HCT116 (cell line): Measurements from ENCODE around the gene RBM47. TPM values are rescaled to one million over a fixed set of nuclear protein-coding genes. Genes with fewer than 3 reads are reported as not detected.

ENCODE experiments used
- ATAC-seq: fragments of 200-7000 bp; cut with Tn5 transposase; 2 replicates; pipeline ENCODE4 v1.9.1; 2020; ENCODE audit warnings: mild to moderate bottlenecking, moderate library complexity
- BruUV-seq: library from RNA; stranded (reverse); fragments of 400-500 nt; replicated peaks from 2 replicates; lab custom pipeline; 2021; lab: Mats Ljungman, UMichigan
- CTCF ChIA-PET: fragments of 300-600 bp; sonication (Branson Sonifier 250); formaldehyde crosslinking; loops from one replicate; lab custom pipeline; 2021; ENCODE audit warnings: antibody characterized with exemption; lab: Charles Lee
- POLR2A ChIA-PET: fragments of 300-600, 350-600 bp; sonication (Branson Sonifier 250); formaldehyde crosslinking; loops from one replicate; lab custom pipeline; 2021; ENCODE audit warnings: antibody characterized with exemption; lab: Charles Lee
- RAD21 ChIA-PET, 2 experiments: fragments of 300-600 bp; sonication (Branson Sonifier 250); formaldehyde crosslinking; loops; one replicate each; lab custom pipeline; 2023; ENCODE audit warnings: low total read pairs in 2 of 2; ENCODE audit not compliant: uncharacterized antibody in 2 of 2, unreplicated experiment in 2 of 2, low non-redundant PET in 1 of 2; lab: Charles Lee
- DNase-seq: peaks from one replicate; pipeline ENCODE4 v3.0.0-alpha.2; 2010; ENCODE audit warnings: low read depth, low spot score
- H2AFZ ChIP-seq: fragments of 200-600 bp; shearing (Covaris generic), sonication (generic); 2 replicates; pipeline ENCODE4 v1.6.1; 2017; ENCODE audit warnings: low read depth, mixed run types, mixed read lengths, antibody characterized with exemption, low read length; ENCODE audit not compliant: poor library complexity, severe bottlenecking
- H3K27ac ChIP-seq: 2 replicates; pipeline ENCODE4 v1.5.1; 2012; ENCODE audit warnings: low read depth, low read length
- H3K27me3 ChIP-seq: fragments of 200-600 bp; sonication (generic); 2 replicates; pipeline ENCODE4 v1.6.1; 2016; ENCODE audit warnings: mixed run types, low read length, mixed read lengths; ENCODE audit not compliant: insufficient read depth
- H3K36me3 ChIP-seq, 2 experiments: fragments of 200-500 bp in 1 of 2; fragments of 200-600 bp in 1 of 2; sonication (Bioruptor generic) in 1 of 2; sonication (generic) in 1 of 2; 2 replicates each; pipeline versions ENCODE4 v1.5.1 to v1.6.1; 2014 to 2016; ENCODE audit warnings: low read length in 2 of 2, inconsistent platforms in 1 of 2, mixed read lengths in 1 of 2, mixed run types in 1 of 2; ENCODE audit not compliant: insufficient read depth in 2 of 2, control insufficient read depth in 1 of 2
- H3K4me1 ChIP-seq, 2 experiments: fragments of 200-600 bp in 1 of 2; sonication (generic) in 1 of 2; 2 replicates each; pipeline versions ENCODE4 v1.5.1 to v1.6.1; 2012 to 2017; ENCODE audit warnings: low read length in 2 of 2, inconsistent platforms in 1 of 2, mild to moderate bottlenecking in 1 of 2, mixed read lengths in 1 of 2, mixed run types in 1 of 2, moderate library complexity in 1 of 2; ENCODE audit not compliant: insufficient read depth in 2 of 2, control insufficient read depth in 1 of 2
- H3K4me2 ChIP-seq: fragments of 200-600 bp; sonication (generic); 2 replicates; pipeline ENCODE4 v1.6.1; 2017; ENCODE audit warnings: mixed run types, low read length, mixed read lengths
- H3K4me3 ChIP-seq, 2 experiments: fragments of 200-600 bp in 1 of 2; sonication (generic) in 1 of 2; replicated peaks in 1 of 2; 2 replicates each; pipeline ENCODE4 v1.5.1; 2011 to 2016; ENCODE audit warnings: low read length in 2 of 2, control low read depth in 1 of 2, low read depth in 1 of 2, mild to moderate bottlenecking in 1 of 2, mixed read lengths in 1 of 2, mixed run types in 1 of 2
- H3K79me2 ChIP-seq: fragments of 200-600 bp; sonication (generic); 2 replicates; pipeline ENCODE4 v1.6.1; 2017; ENCODE audit warnings: mild to moderate bottlenecking, mixed run types, low read length, moderate library complexity, mixed read lengths; ENCODE audit not compliant: insufficient read depth
- H3K9ac ChIP-seq: fragments of 200-600 bp; sonication (generic); 2 replicates; pipeline ENCODE4 v1.6.1; 2016; ENCODE audit warnings: low read length, mixed read lengths
- H3K9me2 ChIP-seq: fragments of 200-600 bp; sonication (generic), shearing (Covaris generic); 2 replicates; pipeline ENCODE4 v1.6.1; 2017; ENCODE audit warnings: mixed run types, mild to moderate bottlenecking, moderate library complexity; ENCODE audit not compliant: insufficient read depth
- H3K9me3 ChIP-seq, 2 experiments: fragments of 200-500 bp in 1 of 2; fragments of 200-600 bp in 1 of 2; sonication (Bioruptor generic) in 1 of 2; sonication (generic) in 1 of 2; 2 replicates each; pipeline ENCODE4 v1.6.1; 2014 to 2017; ENCODE audit warnings: low read length in 2 of 2, mixed read lengths in 2 of 2, inconsistent platforms in 1 of 2, low read depth in 1 of 2, mild to moderate bottlenecking in 1 of 2, mixed run types in 1 of 2, moderate library complexity in 1 of 2; ENCODE audit not compliant: control insufficient read depth in 1 of 2, insufficient read depth in 1 of 2
- H4K20me1 ChIP-seq: fragments of 200-600 bp; sonication (generic), shearing (Covaris generic); 2 replicates; pipeline ENCODE4 v1.6.1; 2017; ENCODE audit warnings: mixed run types, mild to moderate bottlenecking, moderate library complexity; ENCODE audit not compliant: insufficient read depth
- ATF3 ChIP-seq: IDR thresholded peaks from 2 replicates; pipeline ENCODE4 v1.6.1; 2012
- CBX3 ChIP-seq: IDR thresholded peaks from 2 replicates; pipeline ENCODE4 v1.6.1; 2012; ENCODE audit warnings: low read depth
- CTCF ChIP-seq, 3 experiments: fragments of 200-600 bp in 1 of 3; sonication (generic) in 1 of 3; IDR thresholded peaks in 2 of 3; conservative IDR thresholded peaks in 1 of 3; 2 replicates each; pipeline ENCODE4 v1.5.1; 2012 to 2017; ENCODE audit warnings: low read depth in 2 of 3, low read length in 2 of 3, antibody characterized with exemption in 1 of 3, borderline replicate concordance in 1 of 3, control low read depth in 1 of 3, mild to moderate bottlenecking in 1 of 3, mixed read lengths in 1 of 3, mixed run types in 1 of 3, moderate library complexity in 1 of 3; ENCODE audit not compliant: insufficient read depth in 1 of 3
- EGR1 ChIP-seq: IDR thresholded peaks from 2 replicates; pipeline ENCODE4 v1.6.1; 2012; ENCODE audit warnings: low read depth
- ELF1 ChIP-seq: IDR thresholded peaks from 2 replicates; pipeline ENCODE4 v1.6.1; 2012; ENCODE audit warnings: low read depth, borderline replicate concordance
- EZH2 ChIP-seq: fragments of 200-600 bp; sonication (generic); IDR thresholded peaks from 2 replicates; pipeline ENCODE4 v1.6.1; 2017; ENCODE audit warnings: antibody characterized with exemption, mixed run types
- EZH2phosphoT487 ChIP-seq: fragments of 200-600 bp; IDR thresholded peaks from 2 replicates; pipeline ENCODE4 v1.6.1; 2018; ENCODE audit warnings: antibody characterized with exemption, borderline replicate concordance
- JUND ChIP-seq: IDR thresholded peaks from 2 replicates; pipeline ENCODE4 v1.6.1; 2012
- POLR2A ChIP-seq: IDR thresholded peaks from 2 replicates; pipeline ENCODE4 v1.7.0; 2011; ENCODE audit warnings: borderline replicate concordance; ENCODE audit not compliant: insufficient read depth, insufficient read length; ENCODE audit errors: extremely low read depth
- RAD21 ChIP-seq: IDR thresholded peaks from 2 replicates; pipeline ENCODE4 v1.6.1; 2012; ENCODE audit warnings: low read depth, mild to moderate bottlenecking
- SP1 ChIP-seq: IDR thresholded peaks from 2 replicates; pipeline ENCODE4 v1.6.1; 2012; ENCODE audit warnings: low read depth
- SRF ChIP-seq: IDR thresholded peaks from 2 replicates; pipeline ENCODE4 v1.6.1; 2012; ENCODE audit warnings: low read depth
- TCF7L2 ChIP-seq: IDR thresholded peaks from 2 replicates; pipeline ENCODE4 v1.7.0; 2011; ENCODE audit warnings: borderline replicate concordance, inconsistent platforms; ENCODE audit not compliant: insufficient read depth, insufficient read length; ENCODE audit errors: extremely low read depth
- YY1 ChIP-seq: IDR thresholded peaks from 2 replicates; pipeline ENCODE4 v1.6.1; 2011; ENCODE audit warnings: low read length, low read depth, moderate library complexity, mild to moderate bottlenecking; ENCODE audit not compliant: insufficient replicate concordance; ENCODE audit errors: extremely low read depth
- ZFX ChIP-seq: fragments of 450-650 bp; IDR thresholded peaks from 2 replicates; pipeline ENCODE4 v1.6.1; 2017
- intact Hi-C: fragments of 100-400 bp; cut with micrococcal nuclease; formaldehyde crosslinking; loops from 2 replicates; pipeline ENCODE4 v1.10.0; 2022
- total RNA-seq: library from RNA; stranded (reverse); gene quantifications from one replicate; pipeline ENCODE4 v1.2.1, GENCODE V29; 2021; ENCODE audit not compliant: unreplicated experiment

The RBM47 gene
- total RNA-seq, 1 experiment from 2014 or later: 22.2 TPM

- CTCF ChIA-PET: no interaction called here
- Histone ChIP-seq H3K9me2 (no peaks in the 10 kb centered on the region), H3K4me2 (no peak overlapping the region), H3K79me2 (no peaks in the 10 kb centered on the region)
- intact Hi-C loops: no loop called here
- POLR2A ChIA-PET: no interaction called here
- TF ChIP-seq SRF (no peak), POLR2A (no peak), ATF3 (no peak), ZFX (no peak), RAD21 (no peak), CBX3 (no peak), TCF7L2 (no peak), EZH2 (no peak), ELF1 (no peak), EZH2phosphoT487 (no peak), EGR1 (no peak), JUND (no peak), SP1 (no peak), CTCF (IDR thresholded peaks at IDR 0.05 in 2 of 3, conservative IDR thresholded peaks at IDR 0.05 in 1 of 3; ENCODE audit: borderline replicate concordance in 1 of 3, insufficient read depth in 1 of 3, low read depth in 2 of 3, low read length in 2 of 3) (no peak), YY1 (no peak)
- TF ChIP-seq, all 23 proteins: peak for 0
- H3K4me1 ChIP-seq: no peaks in the 10 kb centered on the region
- H3K36me3 ChIP-seq: no peaks in the 10 kb centered on the region
- BruUV-seq: no TSS peak
- no peaks in the 10 kb centered on the region for H3K9me3 ChIP-seq
- no peak overlapping the region for H2AFZ ChIP-seq
- H3K9ac ChIP-seq: no peak overlapping the region
- RAD21 ChIA-PET: no interaction called here
- no peak overlapping the region for H3K4me3 ChIP-seq
- DNase-seq: no peak
- H3K27me3 ChIP-seq: no peaks in the 10 kb centered on the region
- ATAC-seq: no peak
- H4K20me1 ChIP-seq: no peaks in the 10 kb centered on the region
- H3K27ac ChIP-seq: no peak overlapping the region
These were observed 175.8 kb downstream of the RBM47 start for GRCh38 chr4:40453912-40454311.
